Smooth muscle cell (in vitro differentiated cells): ENCODE data around the gene MAST4. TPM values are rescaled to one million over a fixed set of nuclear protein-coding genes. Genes with fewer than 3 reads are reported as not detected.
A peak's percentile ranks its signal among the peaks of the same experiment; 100 is the strongest.

Experiments
- DNase-seq: peaks from one replicate; lab custom pipeline; 2025; ENCODE audit not compliant: unreplicated experiment; lab: John Stamatoyannopoulos, UW
- H2AFZ ChIP-seq: fragments of 200-600 bp; sonication (generic); 2 replicates; pipeline ENCODE4 v1.6.0; 2016; ENCODE audit warnings: antibody characterized with exemption, low read depth, mild to moderate bottlenecking
- H3F3A ChIP-seq: fragments of 200-600 bp; sonication (generic); 2 replicates; pipeline ENCODE4 v1.6.0; 2017; ENCODE audit warnings: antibody characterized with exemption, low read depth
- H3K27ac ChIP-seq: fragments of 200-600 bp; sonication (generic); 2 replicates; pipeline ENCODE4 v1.5.1; 2016; ENCODE audit warnings: low read depth, mild to moderate bottlenecking
- H3K27me3 ChIP-seq: fragments of 200-600 bp; sonication (generic); 2 replicates; pipeline ENCODE4 v1.6.1; 2016; ENCODE audit warnings: low read depth, mild to moderate bottlenecking
- H3K36me3 ChIP-seq: fragments of 200-600 bp; sonication (generic); 2 replicates; pipeline ENCODE4 v1.5.1; 2016; ENCODE audit warnings: low read depth
- H3K4me1 ChIP-seq: fragments of 200-600 bp; sonication (generic); 2 replicates; pipeline ENCODE4 v1.5.1; 2016; ENCODE audit warnings: low read depth
- H3K4me2 ChIP-seq: fragments of 200-600 bp; sonication (generic); 2 replicates; pipeline ENCODE4 v1.6.0; 2016; ENCODE audit warnings: mild to moderate bottlenecking
- H3K4me3 ChIP-seq: fragments of 200-600 bp; sonication (generic); 2 replicates; pipeline ENCODE4 v1.5.1; 2016; ENCODE audit warnings: mild to moderate bottlenecking
- H3K79me2 ChIP-seq: fragments of 200-600 bp; sonication (generic); 2 replicates; pipeline ENCODE4 v1.6.0; 2016; ENCODE audit warnings: low read depth, mild to moderate bottlenecking
- H3K9ac ChIP-seq: fragments of 200-600 bp; sonication (generic); 2 replicates; pipeline ENCODE4 v1.6.0; 2016; ENCODE audit warnings: low read depth
- H3K9me3 ChIP-seq: fragments of 200-600 bp; sonication (generic); replicated peaks from 2 replicates; pipeline ENCODE4 v1.5.1; 2016; ENCODE audit warnings: low read depth
- H4K20me1 ChIP-seq: fragments of 200-600 bp; sonication (generic); 2 replicates; pipeline ENCODE4 v1.6.0; 2016; ENCODE audit warnings: low read depth
- WGBS: methylation state at CpG from one replicate; pipeline ENCODE4 v1.1.7; 2016; ENCODE audit warnings: low lambda C conversion rate; 5-methylcytosine and 5-hydroxymethylcytosine counted together
- polyA plus RNA-seq: library from polyadenylated mRNA; unstranded; fragments of >200 nt; fragmentation: Nextera tagmentation; extraction: Ambion mirVana; gene quantifications from 2 replicates; pipeline ENCODE4 v1.2.1, GENCODE V29; 2016
- total RNA-seq: library from RNA; depleted of rRNA; stranded (reverse); fragments of >200 nt; gene quantifications from 2 replicates; pipeline ENCODE4 v1.2.3, GENCODE V29; 2014
- TF ChIP-seq, protein P1 (sequence below): fragments of 200-600 bp; sonication (generic); IDR thresholded peaks from 2 replicates; pipeline ENCODE4 v1.5.1; 2017; ENCODE audit warnings: borderline replicate concordance, mild to moderate bottlenecking, antibody characterized with exemption; ENCODE audit not compliant: insufficient read depth, poor library complexity, severe bottlenecking

The MAST4 gene
- total and polyA plus RNA-seq, 2 experiments from 2014 or later = 6.3 to 24.0 TPM

GRCh38 chr5:67059744-67060490 lies 463.7 kb downstream of the MAST4 start:
- peak overlapping the region; percentile 65 for H3K27ac ChIP-seq
- no peaks in the 10 kb centered on the region for H3K36me3 ChIP-seq
- TF ChIP-seq, protein P1, sequence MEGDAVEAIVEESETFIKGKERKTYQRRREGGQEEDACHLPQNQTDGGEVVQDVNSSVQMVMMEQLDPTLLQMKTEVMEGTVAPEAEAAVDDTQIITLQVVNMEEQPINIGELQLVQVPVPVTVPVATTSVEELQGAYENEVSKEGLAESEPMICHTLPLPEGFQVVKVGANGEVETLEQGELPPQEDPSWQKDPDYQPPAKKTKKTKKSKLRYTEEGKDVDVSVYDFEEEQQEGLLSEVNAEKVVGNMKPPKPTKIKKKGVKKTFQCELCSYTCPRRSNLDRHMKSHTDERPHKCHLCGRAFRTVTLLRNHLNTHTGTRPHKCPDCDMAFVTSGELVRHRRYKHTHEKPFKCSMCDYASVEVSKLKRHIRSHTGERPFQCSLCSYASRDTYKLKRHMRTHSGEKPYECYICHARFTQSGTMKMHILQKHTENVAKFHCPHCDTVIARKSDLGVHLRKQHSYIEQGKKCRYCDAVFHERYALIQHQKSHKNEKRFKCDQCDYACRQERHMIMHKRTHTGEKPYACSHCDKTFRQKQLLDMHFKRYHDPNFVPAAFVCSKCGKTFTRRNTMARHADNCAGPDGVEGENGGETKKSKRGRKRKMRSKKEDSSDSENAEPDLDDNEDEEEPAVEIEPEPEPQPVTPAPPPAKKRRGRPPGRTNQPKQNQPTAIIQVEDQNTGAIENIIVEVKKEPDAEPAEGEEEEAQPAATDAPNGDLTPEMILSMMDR = no peak
- WGBS = 52% methylated on average over 6 of the region's 6 CpGs
- no peak overlapping the region for H3K4me3 ChIP-seq
- peaks cover 15% of the 10 kb centered on the region for H3K4me1 ChIP-seq
- H3K27me3 ChIP-seq = no peaks in the 10 kb centered on the region
- peak overlapping the region; percentile 31 for H3K9ac ChIP-seq
- no peaks in the 10 kb centered on the region for H3F3A ChIP-seq
- H2AFZ ChIP-seq = peak overlapping the region; percentile 38
- H4K20me1 ChIP-seq = no peaks in the 10 kb centered on the region
- H3K4me2 ChIP-seq = peak overlapping the region; percentile 80
- peaks cover 5% of the 10 kb centered on the region for H3K79me2 ChIP-seq
- no peak for DNase-seq
- H3K9me3 ChIP-seq = no peaks in the 10 kb centered on the region

- H3K79me2 ChIP-seq = peaks cover 5% of the 10 kb centered on the region
Measured at GRCh38 chr5:67061511-67061910, 465.3 kb downstream of the MAST4 start.

DNA sequence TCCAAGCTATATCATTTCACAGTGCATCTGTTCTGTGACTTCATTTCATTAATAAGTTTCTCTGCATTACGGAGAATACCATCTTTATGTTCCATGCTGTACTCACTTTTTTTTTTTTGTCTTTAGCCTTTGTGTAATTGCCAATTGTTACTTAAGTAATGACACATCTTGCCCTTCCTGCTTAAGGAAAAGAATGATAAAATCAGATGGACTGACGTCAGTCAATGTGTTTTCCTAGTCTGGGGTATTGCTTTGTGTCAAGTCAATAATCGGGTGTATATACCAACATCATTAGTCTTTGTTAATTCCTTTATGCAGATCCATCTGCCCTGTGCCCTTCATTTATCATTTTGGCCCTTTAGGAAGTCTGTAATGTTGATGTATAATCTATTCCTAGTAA lies 466.9 kb downstream of the MAST4 start:
- no peak overlapping the region for H3K4me3 ChIP-seq
- H3K79me2 ChIP-seq = peaks cover 5% of the 10 kb centered on the region
- no peak for DNase-seq
- H3K9me3 ChIP-seq = no peaks in the 10 kb centered on the region
- WGBS = 87% methylated on average over 3 of the region's 3 CpGs
- no peak overlapping the region for H2AFZ ChIP-seq
- no peaks in the 10 kb centered on the region for H3F3A ChIP-seq
- no peaks in the 10 kb centered on the region for H4K20me1 ChIP-seq
- TF ChIP-seq, protein P1 = no peak
- no peaks in the 10 kb centered on the region for H3K27me3 ChIP-seq
- H3K4me1 ChIP-seq = peaks cover 21% of the 10 kb centered on the region
- H3K9ac ChIP-seq = no peak overlapping the region
- peak overlapping the region; percentile 42 for H3K27ac ChIP-seq
- H3K36me3 ChIP-seq = no peaks in the 10 kb centered on the region
- no peak overlapping the region for H3K4me2 ChIP-seq

More at GRCh38 chr5:67061511-67061910, 465.3 kb downstream of the MAST4 start:
- no peak for DNase-seq
- Histone ChIP-seq H3K4me1 (peaks cover 21% of the 10 kb centered on the region), H3K4me2 (no peak overlapping the region), H3K27me3 (no peaks in the 10 kb centered on the region), H2AFZ (no peak overlapping the region), H3K9ac (no peak overlapping the region), H4K20me1 (no peaks in the 10 kb centered on the region), H3K27ac (peak overlapping the region; percentile 42), H3K36me3 (no peaks in the 10 kb centered on the region), H3K9me3 (no peaks in the 10 kb centered on the region), H3F3A (no peaks in the 10 kb centered on the region), H3K4me3 (no peak overlapping the region)
- TF ChIP-seq, protein P1 = no peak
- WGBS = 85% methylated on average over 1 of the region's 1 CpG

DNA sequence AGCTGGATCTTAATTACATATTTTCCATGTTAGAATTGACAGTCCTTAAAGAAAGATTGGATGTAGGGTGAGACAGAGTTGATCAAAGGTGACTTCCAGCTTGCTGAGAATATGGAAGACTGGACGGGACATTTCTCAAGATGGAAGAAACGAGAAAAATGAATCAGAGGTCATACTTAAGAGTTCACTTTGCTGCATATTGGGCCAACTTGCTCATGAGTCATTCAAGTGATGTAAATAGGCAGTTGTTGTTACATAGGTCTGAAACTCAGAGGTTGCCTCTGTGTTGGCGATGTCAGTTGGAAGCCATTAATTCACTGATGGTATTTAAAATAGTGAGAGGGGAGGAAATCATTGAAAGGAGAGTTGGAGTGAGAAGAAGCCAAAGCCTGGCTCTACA lies 467.6 kb downstream of the MAST4 start:
- no peak for DNase-seq
- Histone ChIP-seq H3K27ac (peak overlapping the region; percentile 60), H3K36me3 (no peaks in the 10 kb centered on the region), H3K4me1 (peaks cover 21% of the 10 kb centered on the region), H3F3A (no peaks in the 10 kb centered on the region), H3K9ac (no peak overlapping the region), H2AFZ (no peak overlapping the region), H3K9me3 (no peaks in the 10 kb centered on the region), H3K79me2 (peaks cover 5% of the 10 kb centered on the region), H3K27me3 (no peaks in the 10 kb centered on the region), H3K4me2 (no peak overlapping the region), H4K20me1 (no peaks in the 10 kb centered on the region), H3K4me3 (no peak overlapping the region)
- 91% methylated on average over 3 of the region's 3 CpGs for WGBS
- TF ChIP-seq, protein P1 = no peak
